HepG2 (cell line): ENCODE results near the gene TSC22D1. TPM values are rescaled to one million over a fixed set of nuclear protein-coding genes. Genes with fewer than 3 reads are reported as not detected.

Experiments used
- ATAC-seq: fragments of 200-7000 bp; cut with Tn5 transposase; 3 replicates; pipeline ENCODE4 v1.9.1; 2020; ENCODE audit warnings: mild to moderate bottlenecking, moderate library complexity
- BruUV-seq: library from RNA; stranded (reverse); fragments of 400-500 nt; replicated peaks from 2 replicates; lab custom pipeline; 2021; lab: Mats Ljungman, UMichigan
- CTCF ChIA-PET: fragments of 300-600 bp; formaldehyde crosslinking; extraction: SDS; loops from one replicate; lab custom pipeline; 2021; ENCODE audit warnings: low total read pairs, inconsistent platforms, low intra/inter-chr PET ratio; lab: Yijun Ruan, JAX
- POLR2A ChIA-PET: fragments of 350-600 bp; sonication (Branson Sonifier 250); formaldehyde crosslinking; loops from one replicate; lab custom pipeline; 2020; ENCODE audit warnings: antibody characterized with exemption, inconsistent platforms; lab: Yijun Ruan, JAX
- DNase-seq: peaks from one replicate; pipeline ENCODE4 v3.0.0-alpha.2; 2015; ENCODE audit warnings: low spot score
- FAIRE-seq: peaks from 3 replicates; lab custom pipeline; 2011; peaks lifted over from hg19 to GRCh38; lab: Jason Lieb, UNC
- H2AFZ ChIP-seq: one replicate; pipeline ENCODE4 v1.6.1; 2011; ENCODE audit warnings: low read length, inconsistent platforms
- H3K27ac ChIP-seq: fragments of 300-600 bp; 3 replicates; pipeline ENCODE4 v1.8.0; 2011; ENCODE audit warnings: mixed run types, mild to moderate bottlenecking, mixed read lengths, low read length, inconsistent platforms; ENCODE audit not compliant: insufficient read depth; ENCODE audit errors: extremely low read length
- H3K27me3 ChIP-seq, 2 experiments: fragments of 200-600 bp in 1 of 2; 2 replicates in 1 of 2; 3 replicates in 1 of 2; pipeline versions ENCODE4 v1.6.0 to v1.8.0; 2011; ENCODE audit warnings: low read length in 2 of 2, mild to moderate bottlenecking in 2 of 2, moderate library complexity in 2 of 2, inconsistent platforms in 1 of 2; ENCODE audit not compliant: insufficient read depth in 2 of 2, control insufficient read depth in 1 of 2
- H3K36me3 ChIP-seq, 2 experiments: fragments of 200-600 bp in 1 of 2; replicated peaks in 1 of 2; 2 replicates in 1 of 2; 3 replicates in 1 of 2; pipeline versions ENCODE4 v1.5.1 to v1.8.0; 2011; ENCODE audit warnings: low read length in 2 of 2, inconsistent platforms in 1 of 2; ENCODE audit not compliant: insufficient read depth in 2 of 2, control insufficient read depth in 1 of 2
- H3K4me1 ChIP-seq: 2 replicates; pipeline ENCODE4 v1.5.1; 2012; ENCODE audit warnings: low read length, inconsistent platforms; ENCODE audit not compliant: insufficient read depth
- H3K4me2 ChIP-seq: 2 replicates; pipeline ENCODE4 v1.6.0; 2011; ENCODE audit warnings: low read depth, low read length, inconsistent platforms
- H3K4me3 ChIP-seq, 3 experiments: fragments of 200-600 bp in 1 of 3; sonication (generic), shearing (Covaris generic) in 1 of 3; replicated peaks in 1 of 3; 2 replicates each; pipeline ENCODE4 v1.5.1; 2011 to 2016; ENCODE audit warnings: low read length in 3 of 3, inconsistent platforms in 2 of 3, low read depth in 2 of 3, mild to moderate bottlenecking in 2 of 3, control low read depth in 1 of 3, mixed read lengths in 1 of 3; ENCODE audit not compliant: insufficient read depth in 1 of 3
- H3K79me2 ChIP-seq: one replicate; pipeline ENCODE4 v1.6.1; 2011; ENCODE audit warnings: low read length, inconsistent platforms; ENCODE audit not compliant: insufficient read depth
- H3K9ac ChIP-seq: 2 replicates; pipeline ENCODE4 v1.6.0; 2011; ENCODE audit warnings: mild to moderate bottlenecking, low read depth, low read length, inconsistent platforms; ENCODE audit not compliant: insufficient read depth
- H3K9me3 ChIP-seq: 2 replicates; pipeline ENCODE4 v1.5.1; 2012; ENCODE audit warnings: mild to moderate bottlenecking, low read length
- H4K20me1 ChIP-seq: 2 replicates; pipeline ENCODE4 v1.6.0; 2011; ENCODE audit warnings: inconsistent platforms, mild to moderate bottlenecking, low read length, moderate library complexity; ENCODE audit not compliant: insufficient read depth
- RBM39 ChIP-seq: fragments of 200-400 bp; formaldehyde crosslinking; IDR thresholded peaks from one replicate; pipeline ENCODE4 v1.6.1; 2018; ENCODE audit warnings: antibody characterized with exemption, mild to moderate bottlenecking, low read depth, low read length; ENCODE audit not compliant: poor library complexity, severe bottlenecking
- TEAD2 ChIP-seq: sonication (generic); formaldehyde crosslinking; IDR thresholded peaks from 2 replicates; pipeline ENCODE4 v1.9.0; 2021; ENCODE audit warnings: missing genetic modification reagents
- ZNF275 ChIP-seq: sonication (generic); formaldehyde crosslinking; IDR thresholded peaks from 2 replicates; pipeline ENCODE4 v1.8.0; 2022; ENCODE audit warnings: missing genetic modification reagents, mild to moderate bottlenecking, inconsistent platforms, borderline replicate concordance
- ZNF382 ChIP-seq: sonication (generic); formaldehyde crosslinking; IDR thresholded peaks from 2 replicates; pipeline ENCODE4 v1.5.0; 2020; ENCODE audit warnings: missing genetic modification reagents, mild to moderate bottlenecking, borderline replicate concordance
- ZNF441 ChIP-seq: sonication (generic); formaldehyde crosslinking; IDR thresholded peaks from 2 replicates; pipeline ENCODE4 v1.7.0; 2021; ENCODE audit warnings: missing genetic modification reagents, borderline replicate concordance
- ZNF589 ChIP-seq: sonication (generic); formaldehyde crosslinking; conservative IDR thresholded peaks from 2 replicates; pipeline ENCODE4 v1.8.0; 2022; ENCODE audit warnings: mild to moderate bottlenecking, moderate library complexity, missing genetic modification reagents
- ZNF83 ChIP-seq: sonication (generic); formaldehyde crosslinking; IDR thresholded peaks from 2 replicates; pipeline ENCODE4 v1.4.0; 2020; ENCODE audit warnings: missing genetic modification reagents, mild to moderate bottlenecking, borderline replicate concordance
- WGBS: methylation state at CpG from one replicate; pipeline ENCODE4 v1.1.6; 2017; ENCODE audit warnings: low lambda C conversion rate; 5-methylcytosine and 5-hydroxymethylcytosine counted together
- in situ Hi-C: cut with HindIII; loops from 2 replicates; pipeline ENCODE4 v1.10.0; 2017; ENCODE audit warnings: low pct_unique_long_range_greater_than_20kb; ENCODE audit not compliant: extremely low pct_ligation_motif_present
- intact Hi-C: fragments of 100-400 bp; cut with micrococcal nuclease; formaldehyde crosslinking; loops from one replicate; pipeline ENCODE4 v1.10.0; 2022; ENCODE audit not compliant: unreplicated experiment
- polyA plus RNA-seq, 8 experiments: library from polyadenylated mRNA; depleted of rRNA in 3 of 8; stranded (reverse) in 7 of 8; unstranded in 1 of 8; fragments of >200 nt; fragmentation: Illumina TruSeq in 4 of 8; extraction: Trizol in 4 of 8; gene quantifications; 2 replicates each; pipeline versions ENCODE4 v1.2.1 to v1.2.3, GENCODE V29; 2011 to 2016; ENCODE audit warnings: low read depth in 4 of 8, missing spikeins in 1 of 8, mixed read lengths in 1 of 8; ENCODE audit not compliant: insufficient read depth in 1 of 8
- total RNA-seq, 5 experiments: library from RNA; depleted of rRNA; stranded (reverse); fragments of >200 nt; fragmentation: Illumina TruSeq; extraction: Trizol; gene quantifications; 2 replicates each; pipeline ENCODE4 v1.2.3, GENCODE V29; 2016; ENCODE audit warnings: low read depth in 1 of 5
- TF ChIP-seq, protein P1 (sequence below): sonication (generic); formaldehyde crosslinking; IDR thresholded peaks from 2 replicates; pipeline ENCODE4 v1.4.0; 2020; ENCODE audit warnings: missing genetic modification reagents

TSC22D1 gene
- total and polyA plus RNA-seq, 2 of the 13 experiments (the other 11 are each of a cell fraction or from before 2014, with no cell fraction given) = 18.4 to 35.7 TPM

DNA sequence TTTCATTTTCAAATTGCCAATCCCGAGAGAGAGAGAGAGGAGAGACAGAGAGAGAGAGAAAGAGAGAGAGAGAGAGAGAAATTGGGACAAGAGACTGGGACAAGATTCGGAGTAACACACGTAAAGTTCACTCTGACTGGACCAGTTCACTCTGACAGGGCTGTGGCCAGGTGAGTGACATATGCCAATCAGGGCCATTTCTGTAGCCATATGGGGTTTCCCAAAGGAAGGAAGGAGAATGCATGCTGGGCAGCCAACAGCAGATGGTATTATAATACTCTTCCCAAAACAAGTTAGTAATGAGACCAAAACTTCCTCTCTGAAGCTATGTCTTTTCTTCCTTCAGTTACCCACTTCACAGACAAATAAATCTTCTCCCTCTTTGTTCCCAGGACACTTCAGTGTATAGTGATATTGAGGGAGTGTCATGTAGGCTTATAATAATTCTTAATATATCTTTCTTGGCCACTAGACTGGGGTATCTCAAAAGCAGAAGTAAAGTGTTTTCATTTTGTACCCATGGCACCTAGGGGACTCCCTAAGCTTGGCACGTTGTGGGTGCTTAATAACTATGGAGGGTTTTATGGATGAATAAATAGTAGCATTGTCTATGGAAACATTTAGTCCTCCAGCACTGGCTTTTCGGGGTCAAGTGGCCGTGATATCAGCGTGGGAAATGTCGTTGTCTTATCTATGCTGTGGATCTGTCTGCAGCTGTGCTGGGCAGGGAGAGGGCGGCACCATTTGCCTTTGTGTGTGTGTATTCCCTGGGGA, 150.9 kb downstream of the TSC22D1 start:
- Histone ChIP-seq H3K9me3 (no peaks in the 10 kb centered on the region), H3K9ac (no peak overlapping the region), H3K36me3 (no peaks in the 10 kb centered on the region), H3K4me1 (peaks cover 42% of the 10 kb centered on the region), H3K79me2 (no peaks in the 10 kb centered on the region), H3K27ac (no peak overlapping the region), H3K4me2 (no peak overlapping the region), H3K4me3 (no peak overlapping the region), H2AFZ (no peak overlapping the region), H3K27me3 (peaks cover 0 to 1% of the 10 kb centered on the region in 2 experiments; a peak in 1 of 5 replicates), H4K20me1 (no peaks in the 10 kb centered on the region)
- ChIA-PET POLR2A (no interaction called here), CTCF (no interaction called here)
- in situ Hi-C loops (no loop called here), intact Hi-C loops (no loop called here)
- BruUV-seq = no TSS peak
- TF ChIP-seq ZNF441 (CRISPR knock-in tag) = no peak
- no peak for TF ChIP-seq ZNF589 (CRISPR knock-in tag)
- 44% methylated on average over 5 of the region's 9 CpGs for WGBS
- DNase-seq (no peak), ATAC-seq (no peak), FAIRE-seq (no peak)

DNA sequence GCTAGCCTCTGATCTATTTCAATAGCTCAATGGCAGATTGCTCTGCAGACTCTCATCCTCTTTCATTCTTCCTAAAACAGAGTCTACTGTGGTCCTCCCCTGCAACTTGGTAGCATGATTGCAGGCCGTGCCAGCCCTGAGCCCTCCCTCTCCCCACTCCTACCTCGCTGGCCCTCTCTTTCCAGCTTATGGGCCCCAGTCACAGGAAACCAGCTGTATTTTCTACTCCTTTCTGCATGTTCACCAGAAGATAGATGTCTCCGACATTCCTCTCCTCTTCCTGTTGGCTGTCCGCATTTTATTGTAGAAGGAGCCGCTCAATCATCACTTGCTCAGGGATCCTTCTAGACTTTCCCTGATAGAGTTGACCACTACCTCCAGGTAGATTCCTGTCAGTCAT, 152.3 kb downstream of the TSC22D1 start:
- Histone ChIP-seq H3K36me3 (no peaks in the 10 kb centered on the region), H3K27ac (no peak overlapping the region), H3K9me3 (no peaks in the 10 kb centered on the region), H3K4me1 (peaks cover 27% of the 10 kb centered on the region), H3K9ac (no peak overlapping the region)
- no peak for FAIRE-seq
- ChIA-PET CTCF (no interaction called here), POLR2A (interaction anchor here (0.8 kb wide), 1 partner anchor 11 kb away, joined by 5 read pairs; no protein-coding TSS in a partner anchor)
- no peak for DNase-seq
- WGBS = 86% methylated on average over 5 of the region's 5 CpGs
- TF ChIP-seq TEAD2 (CRISPR knock-in tag) (no peak), ZNF83 (CRISPR knock-in tag) (no peak), RBM39 (no peak), ZNF275 (no peak), ZNF382 (CRISPR knock-in tag) (no peak)
- TF ChIP-seq, protein P1, sequence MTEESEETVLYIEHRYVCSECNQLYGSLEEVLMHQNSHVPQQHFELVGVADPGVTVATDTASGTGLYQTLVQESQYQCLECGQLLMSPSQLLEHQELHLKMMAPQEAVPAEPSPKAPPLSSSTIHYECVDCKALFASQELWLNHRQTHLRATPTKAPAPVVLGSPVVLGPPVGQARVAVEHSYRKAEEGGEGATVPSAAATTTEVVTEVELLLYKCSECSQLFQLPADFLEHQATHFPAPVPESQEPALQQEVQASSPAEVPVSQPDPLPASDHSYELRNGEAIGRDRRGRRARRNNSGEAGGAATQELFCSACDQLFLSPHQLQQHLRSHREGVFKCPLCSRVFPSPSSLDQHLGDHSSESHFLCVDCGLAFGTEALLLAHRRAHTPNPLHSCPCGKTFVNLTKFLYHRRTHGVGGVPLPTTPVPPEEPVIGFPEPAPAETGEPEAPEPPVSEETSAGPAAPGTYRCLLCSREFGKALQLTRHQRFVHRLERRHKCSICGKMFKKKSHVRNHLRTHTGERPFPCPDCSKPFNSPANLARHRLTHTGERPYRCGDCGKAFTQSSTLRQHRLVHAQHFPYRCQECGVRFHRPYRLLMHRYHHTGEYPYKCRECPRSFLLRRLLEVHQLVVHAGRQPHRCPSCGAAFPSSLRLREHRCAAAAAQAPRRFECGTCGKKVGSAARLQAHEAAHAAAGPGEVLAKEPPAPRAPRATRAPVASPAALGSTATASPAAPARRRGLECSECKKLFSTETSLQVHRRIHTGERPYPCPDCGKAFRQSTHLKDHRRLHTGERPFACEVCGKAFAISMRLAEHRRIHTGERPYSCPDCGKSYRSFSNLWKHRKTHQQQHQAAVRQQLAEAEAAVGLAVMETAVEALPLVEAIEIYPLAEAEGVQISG (CRISPR knock-in tag) = no peak
- TF ChIP-seq, all 625 proteins: peak for 0
- intact Hi-C loops (no loop called here), in situ Hi-C loops (no loop called here)
- ATAC-seq = no peak
- H4K20me1 ChIP-seq = no peaks in the 10 kb centered on the region
- BruUV-seq = no TSS peak
- peaks cover 1 to 6% of the 10 kb centered on the region in 2 experiments; a peak in 3 of 5 replicates for H3K27me3 ChIP-seq
- H3K4me3 ChIP-seq = no peak overlapping the region
- no peak overlapping the region for H2AFZ ChIP-seq
- H3K4me2 ChIP-seq = no peak overlapping the region
- no peaks in the 10 kb centered on the region for H3K79me2 ChIP-seq
